Measurements from ENCODE around the gene PPM1E.
"Not testable (repeated sequence)": the region's sequence is repeated elsewhere in the genome, so short reads cannot be mapped to it uniquely, and the experiment has no call there.

Gene PPM1E

DNA sequence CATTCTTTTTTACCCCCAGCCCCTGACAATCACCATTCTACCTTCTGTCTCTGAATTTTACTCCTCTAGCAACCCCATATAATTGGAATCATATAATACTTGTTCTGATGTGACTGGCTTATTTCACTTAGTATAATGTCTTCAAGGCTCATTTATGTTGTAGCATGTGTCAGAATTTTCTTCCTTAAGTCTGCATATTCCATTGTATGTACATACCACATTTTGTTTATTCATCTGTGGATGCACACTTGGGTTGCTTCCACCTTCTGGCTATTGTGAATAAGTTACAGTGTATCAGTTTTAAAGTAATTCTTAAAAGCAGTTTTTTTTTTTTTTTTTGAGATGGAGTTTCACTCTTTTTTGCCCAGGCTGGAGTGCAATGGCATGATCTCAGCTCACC lies 24.7 kb upstream of the PPM1E start:
- DNase-seq (ENCODE audit: low read depth), result no peak
- TF ChIP-seq, protein P1, sequence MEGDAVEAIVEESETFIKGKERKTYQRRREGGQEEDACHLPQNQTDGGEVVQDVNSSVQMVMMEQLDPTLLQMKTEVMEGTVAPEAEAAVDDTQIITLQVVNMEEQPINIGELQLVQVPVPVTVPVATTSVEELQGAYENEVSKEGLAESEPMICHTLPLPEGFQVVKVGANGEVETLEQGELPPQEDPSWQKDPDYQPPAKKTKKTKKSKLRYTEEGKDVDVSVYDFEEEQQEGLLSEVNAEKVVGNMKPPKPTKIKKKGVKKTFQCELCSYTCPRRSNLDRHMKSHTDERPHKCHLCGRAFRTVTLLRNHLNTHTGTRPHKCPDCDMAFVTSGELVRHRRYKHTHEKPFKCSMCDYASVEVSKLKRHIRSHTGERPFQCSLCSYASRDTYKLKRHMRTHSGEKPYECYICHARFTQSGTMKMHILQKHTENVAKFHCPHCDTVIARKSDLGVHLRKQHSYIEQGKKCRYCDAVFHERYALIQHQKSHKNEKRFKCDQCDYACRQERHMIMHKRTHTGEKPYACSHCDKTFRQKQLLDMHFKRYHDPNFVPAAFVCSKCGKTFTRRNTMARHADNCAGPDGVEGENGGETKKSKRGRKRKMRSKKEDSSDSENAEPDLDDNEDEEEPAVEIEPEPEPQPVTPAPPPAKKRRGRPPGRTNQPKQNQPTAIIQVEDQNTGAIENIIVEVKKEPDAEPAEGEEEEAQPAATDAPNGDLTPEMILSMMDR (IDR thresholded peaks at IDR 0.05; ENCODE audit: insufficient read depth, low read depth, low read length, missing control alignments), result no peak
- no peak overlapping the region for H3K4me3 ChIP-seq (ENCODE audit: low read depth, low read length)

- TF ChIP-seq, protein P1 (IDR thresholded peaks at IDR 0.05; ENCODE audit: insufficient read depth, low read depth, low read length, missing control alignments), result no peak
- no peak for DNase-seq (ENCODE audit: low read depth)
- no peak overlapping the region for H3K4me3 ChIP-seq (ENCODE audit: low read depth, low read length)
Observed at GRCh38 chr17:58734040-58734439, 21.6 kb upstream of the PPM1E start.

- no peak overlapping the region for H3K4me3 ChIP-seq (ENCODE audit: low read depth, low read length)
- no peak for DNase-seq (ENCODE audit: low read depth)
- TF ChIP-seq, protein P1 (IDR thresholded peaks at IDR 0.05; ENCODE audit: insufficient read depth, low read depth, low read length, missing control alignments), result no peak
Observed at GRCh38 chr17:58734811-58735210, 20.8 kb upstream of the PPM1E start.

DNA sequence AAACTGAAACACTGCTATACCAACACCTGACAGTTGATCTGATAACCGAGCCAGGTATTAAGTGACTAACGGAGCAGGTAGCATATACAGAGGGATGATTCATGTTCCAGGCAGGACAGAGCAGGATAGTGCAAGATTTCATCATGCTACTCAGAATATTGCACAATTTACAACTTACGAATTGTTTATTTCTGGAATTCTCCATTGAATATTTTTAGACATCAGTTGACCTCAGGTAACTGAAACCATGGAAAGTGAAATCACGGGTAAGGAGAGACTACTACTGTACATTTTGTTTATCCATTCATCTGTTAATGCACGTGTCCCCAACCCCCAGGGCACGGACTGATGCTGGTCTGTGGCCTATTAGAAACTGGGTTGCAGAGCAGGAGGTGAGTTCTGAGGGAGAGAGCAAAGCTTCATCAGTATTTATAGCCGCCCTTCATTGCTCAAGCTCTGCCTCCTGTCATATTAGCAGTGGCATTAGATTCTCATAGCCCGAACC lies 14.5 kb upstream of the PPM1E start:
- TF ChIP-seq, protein P1 (IDR thresholded peaks at IDR 0.05; ENCODE audit: insufficient read depth, low read depth, low read length, missing control alignments), result no peak
- H3K4me3 ChIP-seq (ENCODE audit: low read depth, low read length), result no peak overlapping the region
- DNase-seq (ENCODE audit: low read depth), result no peak

GRCh38 chr17:58747674-58748073 lies 8.0 kb upstream of the PPM1E start:
- DNase-seq (ENCODE audit: low read depth), result no peak
- H3K4me3 ChIP-seq (ENCODE audit: low read depth, low read length), result no peak overlapping the region
- TF ChIP-seq, protein P1 (IDR thresholded peaks at IDR 0.05; ENCODE audit: insufficient read depth, low read depth, low read length, missing control alignments), result no peak

DNA sequence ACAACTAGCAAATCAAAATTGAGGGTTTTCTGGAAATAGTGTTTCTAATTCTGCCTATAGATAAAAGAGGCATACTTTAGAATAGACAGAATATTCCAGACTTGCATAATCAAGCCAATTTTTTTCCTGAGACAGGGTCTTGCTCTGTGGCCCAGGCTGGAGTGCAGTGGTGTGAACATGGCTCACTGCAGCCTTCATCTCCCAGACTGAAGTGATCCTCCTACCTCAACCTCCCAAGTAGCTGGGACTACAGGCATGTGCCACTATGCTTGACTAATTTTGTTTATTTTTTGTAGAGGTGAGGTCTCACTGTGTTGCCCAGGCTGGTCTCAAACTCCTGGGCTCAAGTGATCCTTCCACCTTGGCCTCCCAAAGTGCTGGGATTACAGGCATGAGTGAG lies 6.0 kb upstream of the PPM1E start:
- not testable (repeated sequence) for H3K4me3 ChIP-seq (ENCODE audit: low read depth, low read length); DNase-seq (ENCODE audit: low read depth)

- TF ChIP-seq, protein P1 (IDR thresholded peaks at IDR 0.05; ENCODE audit: insufficient read depth, low read depth, low read length, missing control alignments), result no peak
- H3K4me3 ChIP-seq (ENCODE audit: low read depth, low read length), result no peak overlapping the region
- DNase-seq (ENCODE audit: low read depth), result no peak
Observed at GRCh38 chr17:58753026-58753425, 2.6 kb upstream of the PPM1E start.

Data from GM12865 (cell line).